ENCODE measurements around the gene LRRC2.
"Not testable (repeated sequence)": the region's sequence is repeated elsewhere in the genome, so short reads cannot be mapped to it uniquely, and the experiment has no call there.

The LRRC2 gene

DNA sequence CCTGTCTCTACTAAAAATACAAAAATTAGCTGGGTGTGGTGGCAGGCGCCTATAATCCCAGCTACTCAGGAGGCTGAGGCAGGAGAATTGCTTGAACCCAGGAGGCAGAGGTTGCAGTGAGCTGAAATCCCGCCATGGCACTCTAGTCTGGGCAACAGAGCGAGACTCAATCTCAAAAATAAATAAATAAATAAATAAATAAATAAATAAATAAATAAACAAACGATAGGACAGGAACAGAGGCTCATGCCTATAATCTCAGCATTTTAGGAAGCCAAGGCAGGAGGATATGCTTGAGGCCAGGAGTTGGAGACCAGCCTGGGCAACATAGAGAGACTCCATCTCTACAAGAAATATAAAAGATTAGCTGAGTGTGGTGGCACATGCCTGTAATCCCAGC is 43.9 kb downstream of the LRRC2 start:
- DNase-seq = not testable (repeated sequence)

DNA sequence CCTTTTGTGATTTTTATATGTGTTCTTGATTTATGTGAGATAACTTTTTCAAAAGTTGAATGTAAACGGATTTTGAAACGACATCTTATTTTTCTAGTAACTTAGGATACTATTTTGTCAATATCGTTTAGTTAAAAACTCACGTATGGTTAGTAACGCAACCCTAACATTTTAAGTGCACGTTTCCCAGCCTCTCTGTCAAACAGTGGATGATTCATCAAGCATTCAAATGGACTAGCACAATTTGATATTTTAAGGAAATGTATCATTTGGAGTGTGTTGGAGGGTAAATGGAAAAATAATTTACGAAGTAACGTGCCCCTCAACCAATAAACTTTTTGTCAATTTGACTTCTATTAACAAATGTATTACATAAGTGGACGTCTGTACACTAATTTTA is 45.0 kb downstream of the LRRC2 start:
- DNase-seq = no peak

DNA sequence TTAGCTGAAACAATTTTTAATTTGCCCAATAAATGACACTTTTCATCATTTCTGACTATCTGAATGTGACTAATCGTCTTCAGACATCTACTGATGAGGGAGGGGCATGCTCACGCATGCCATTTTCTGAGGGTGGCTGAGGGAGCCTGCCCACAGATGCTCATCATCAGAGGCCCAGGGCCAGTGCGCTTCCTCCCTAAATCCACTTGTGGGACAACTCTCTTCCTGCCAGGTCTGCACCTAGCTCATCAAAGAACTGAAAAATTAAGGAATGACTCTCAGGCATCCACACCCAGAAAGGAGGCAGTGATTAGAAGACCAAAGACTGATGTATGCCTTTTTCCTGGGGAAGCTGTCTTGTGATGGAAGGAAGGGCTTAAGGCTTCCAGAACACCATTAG is 45.6 kb downstream of the LRRC2 start:
- DNase-seq = no peak

DNA sequence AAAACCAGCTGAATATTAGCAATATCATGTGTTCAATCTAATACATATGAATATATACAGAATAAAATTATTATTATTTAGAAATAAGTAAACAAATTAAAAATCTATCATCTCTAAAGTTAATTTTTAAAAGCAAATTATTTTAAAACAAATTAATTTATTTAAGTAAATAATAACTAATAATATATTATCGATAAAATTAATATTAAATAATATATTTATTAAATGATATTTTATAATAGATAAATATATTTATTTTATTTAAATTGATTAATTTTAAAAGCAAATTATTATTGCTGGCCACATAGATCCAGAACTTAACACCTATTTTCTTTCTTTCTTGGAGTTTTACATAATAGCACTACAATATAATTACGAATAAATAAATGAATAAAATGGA is 46.1 kb downstream of the LRRC2 start:
- DNase-seq = no peak

DNA sequence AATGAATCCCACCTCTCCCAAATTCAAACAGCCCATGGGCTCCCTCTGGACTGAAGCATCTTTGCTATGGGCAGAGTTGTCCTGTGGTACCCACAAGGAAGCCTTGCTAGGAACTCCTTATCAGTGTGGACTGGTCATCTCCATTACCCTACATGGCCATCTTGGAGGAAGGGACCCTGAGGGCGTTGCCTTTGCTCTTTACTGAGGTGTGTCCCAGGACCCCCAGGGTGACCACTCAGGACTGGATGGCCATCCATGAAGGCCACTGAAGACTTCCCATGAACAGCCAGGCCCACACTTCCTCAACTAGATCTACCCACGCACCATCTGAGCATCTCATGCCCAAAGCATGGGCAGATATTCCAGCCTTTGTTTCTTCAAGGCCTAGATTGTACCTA is 48.3 kb downstream of the LRRC2 start:
- DNase-seq = no peak

DNA sequence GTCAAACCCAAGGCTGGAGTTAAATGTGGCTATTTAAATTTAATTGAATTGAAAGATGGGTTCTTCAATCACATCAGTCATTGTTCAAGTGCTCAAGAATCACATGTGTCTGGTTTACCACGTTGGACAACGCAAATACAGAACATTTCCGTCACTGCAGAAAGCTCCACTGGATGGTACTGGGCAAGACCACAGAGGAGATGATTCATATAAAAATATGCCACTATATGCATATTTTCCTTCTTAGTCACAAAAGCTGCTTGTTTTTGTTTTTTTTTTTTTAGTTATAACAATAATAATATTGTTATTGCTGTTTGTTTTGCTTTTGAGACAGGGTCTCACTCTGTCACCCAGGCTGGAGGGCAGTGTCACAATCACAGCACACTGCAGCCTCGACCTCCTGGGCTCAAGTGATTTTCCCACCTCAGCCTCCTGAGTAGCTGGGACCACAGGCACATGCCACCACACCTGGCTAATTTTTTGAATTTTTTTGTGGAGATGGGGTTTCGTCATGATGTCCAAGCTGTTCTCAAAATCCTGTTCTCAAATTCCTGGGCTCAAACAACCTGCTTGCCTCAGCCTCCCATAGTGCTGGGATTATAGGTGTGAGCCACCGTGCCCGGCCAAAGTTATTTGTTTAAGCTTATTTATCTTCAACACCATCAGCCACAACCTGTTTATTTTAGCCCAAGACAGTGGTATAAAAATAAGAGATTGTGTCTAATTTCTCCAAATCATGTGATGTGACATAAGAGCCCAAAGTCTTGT is 48.9 kb downstream of the LRRC2 start:
- DNase-seq = no peak

DNA sequence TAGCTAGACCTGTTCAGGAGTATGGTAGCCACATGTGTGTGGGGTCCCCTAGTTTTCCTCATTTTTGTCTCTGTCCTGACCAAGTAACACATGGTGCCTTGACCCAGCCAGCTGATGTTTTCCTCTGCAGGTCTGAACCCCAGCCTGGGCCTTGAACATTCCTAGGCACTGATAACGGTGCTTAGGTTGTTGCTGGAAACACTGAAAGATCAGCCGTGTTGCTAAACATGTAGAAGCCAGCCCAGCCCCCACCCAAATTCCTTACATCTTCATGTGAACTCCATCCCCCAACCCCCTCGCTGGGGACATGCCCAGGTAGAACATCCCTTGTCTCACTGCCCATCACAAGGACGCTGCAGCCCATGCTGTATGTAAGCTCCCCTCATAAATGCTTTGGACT is 49.6 kb downstream of the LRRC2 start:
- no peak for DNase-seq

DNA sequence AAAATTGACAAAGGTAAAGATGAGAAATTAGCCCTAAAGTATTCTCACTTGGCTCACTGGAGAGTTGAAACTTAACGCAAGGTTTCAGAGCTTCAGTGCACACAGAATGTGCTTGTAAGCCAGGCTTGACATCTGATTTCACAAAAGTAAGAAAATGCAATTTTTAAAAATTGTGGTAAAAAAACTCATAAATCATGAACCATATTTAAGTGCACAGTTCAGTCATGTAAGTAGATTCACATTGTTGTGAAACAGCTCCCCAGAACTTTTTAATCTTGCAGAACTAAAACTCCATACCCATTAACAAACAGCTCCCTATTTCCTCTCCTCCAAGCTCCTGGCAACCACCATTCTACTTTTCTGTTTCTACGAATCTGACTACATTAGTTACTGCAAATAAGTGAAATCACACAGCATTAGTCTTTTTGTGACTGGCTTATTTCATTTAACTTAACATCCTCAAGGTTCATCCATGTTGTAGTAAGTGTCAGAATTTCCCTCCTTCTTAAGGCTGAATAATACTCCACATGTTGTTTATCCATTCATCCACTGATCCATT is 53.8 kb downstream of the LRRC2 start:
- no peak for DNase-seq

DNA sequence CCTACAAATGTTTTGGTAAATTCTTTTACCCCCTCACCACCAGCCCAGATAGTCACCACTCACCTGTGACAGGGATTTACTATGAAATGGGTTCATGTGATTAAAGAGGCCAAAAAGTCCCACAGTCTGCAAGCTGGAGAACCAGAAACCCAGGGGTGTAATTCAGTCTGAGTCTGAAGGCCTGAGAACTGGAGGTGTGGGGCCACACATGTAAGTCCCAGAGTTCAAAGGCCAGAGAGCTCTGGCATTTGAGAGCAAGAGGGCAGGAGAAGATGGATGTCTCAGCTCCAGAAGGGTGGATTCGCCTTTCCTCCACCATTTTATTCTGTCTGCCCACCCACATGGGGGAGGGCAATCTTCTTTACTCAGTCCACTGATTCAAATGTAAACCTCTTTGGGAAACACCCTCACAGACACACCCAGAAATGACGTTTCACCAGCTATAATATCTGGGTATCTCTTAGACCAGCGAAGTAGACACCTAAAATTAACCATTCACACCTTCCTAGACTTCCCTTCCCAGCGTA is 56.4 kb downstream of the LRRC2 start:
- no peak for DNase-seq

DNA sequence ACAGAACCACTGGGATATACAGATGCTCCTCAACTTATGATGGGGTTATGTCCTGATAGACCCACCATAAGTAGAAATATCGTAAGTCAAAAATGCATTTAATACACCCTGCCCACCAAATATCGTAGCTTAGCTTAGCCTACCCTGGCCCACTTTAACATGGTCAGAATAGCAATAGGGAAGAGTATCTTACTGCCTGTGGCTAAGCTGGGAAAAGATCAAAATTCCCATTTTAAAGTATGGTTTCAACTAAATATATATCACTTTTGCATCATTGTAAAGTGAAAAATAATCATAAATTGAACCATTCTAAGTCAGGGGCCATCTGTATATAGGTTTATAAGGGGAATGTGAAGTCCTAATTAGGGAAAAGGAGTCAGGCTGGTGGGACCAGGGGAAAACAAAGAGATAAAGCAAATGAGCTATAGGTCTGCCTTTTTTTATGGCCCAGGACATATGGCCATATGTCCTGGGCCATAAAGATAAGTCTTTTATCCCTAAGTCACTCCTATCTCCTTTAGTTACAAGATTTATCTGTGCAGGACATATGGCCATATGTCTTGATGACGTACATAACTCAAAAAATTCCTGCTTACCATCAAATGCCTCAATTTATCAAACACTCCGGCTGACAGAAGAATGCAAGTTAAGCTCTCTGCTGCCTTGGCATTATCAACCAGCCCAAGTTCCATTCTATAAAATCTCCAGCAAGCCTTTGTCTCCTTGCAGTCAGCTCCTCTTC is 57.1 kb downstream of the LRRC2 start:
- no peak for DNase-seq

DNA sequence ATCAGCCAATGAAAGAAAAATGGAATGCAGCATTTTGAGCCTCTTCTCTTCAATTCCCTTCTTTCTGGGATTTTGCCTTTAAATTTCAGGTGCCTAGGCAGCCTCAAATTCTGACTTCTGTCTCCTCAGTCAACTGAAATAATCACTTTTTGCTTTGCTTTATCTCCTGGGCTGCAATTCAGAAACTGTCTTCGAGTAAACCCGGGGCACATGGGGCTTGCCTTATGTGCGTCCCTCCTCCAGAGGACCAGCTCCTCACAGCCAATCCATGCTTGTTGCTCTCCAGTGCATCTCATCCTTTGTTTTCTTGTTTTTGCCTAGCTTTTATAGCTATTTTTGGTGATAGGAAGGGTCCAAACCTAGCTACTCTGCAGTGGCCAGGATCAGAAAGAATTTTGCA is 59.6 kb downstream of the LRRC2 start:
- no peak for DNase-seq

DNA sequence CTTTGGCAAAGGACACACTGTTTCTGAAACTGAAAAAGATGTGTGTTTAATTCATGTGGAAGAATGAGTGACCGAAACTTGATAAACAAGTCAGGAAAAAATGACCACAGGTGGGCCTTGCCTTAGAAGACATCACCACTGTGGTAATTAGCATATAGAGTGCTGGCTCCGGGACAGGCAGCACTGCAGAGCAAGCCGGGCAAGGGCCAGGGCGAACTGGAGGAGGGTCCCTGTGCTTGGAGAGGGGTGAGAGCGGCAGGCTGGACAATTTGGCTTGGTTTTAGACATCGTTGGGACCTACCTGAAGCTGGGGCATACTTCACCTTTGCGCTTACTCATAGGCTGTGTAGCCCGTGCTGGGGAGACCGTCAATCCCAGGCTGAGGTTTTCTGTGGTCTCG is 60.1 kb downstream of the LRRC2 start:
- DNase-seq = no peak

DNA sequence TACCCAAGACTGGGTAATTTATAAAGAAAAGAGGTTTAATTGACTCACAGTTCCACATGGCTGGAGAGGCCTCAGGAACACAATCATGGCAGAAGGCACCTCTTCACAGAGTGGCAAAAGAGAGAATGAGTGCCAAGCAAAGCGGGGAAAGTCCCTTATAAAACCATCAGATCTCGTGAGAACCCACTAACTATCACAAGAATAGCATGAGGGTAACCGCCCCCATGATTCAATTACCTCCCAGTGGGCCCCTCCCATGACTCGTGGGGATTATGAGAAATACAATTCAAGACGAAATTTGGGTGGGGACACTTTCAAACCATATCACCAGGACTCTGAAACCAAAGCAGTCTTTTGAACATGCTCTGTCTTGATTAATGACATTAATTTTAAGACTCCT is 61.3 kb downstream of the LRRC2 start:
- DNase-seq = no peak

DNA sequence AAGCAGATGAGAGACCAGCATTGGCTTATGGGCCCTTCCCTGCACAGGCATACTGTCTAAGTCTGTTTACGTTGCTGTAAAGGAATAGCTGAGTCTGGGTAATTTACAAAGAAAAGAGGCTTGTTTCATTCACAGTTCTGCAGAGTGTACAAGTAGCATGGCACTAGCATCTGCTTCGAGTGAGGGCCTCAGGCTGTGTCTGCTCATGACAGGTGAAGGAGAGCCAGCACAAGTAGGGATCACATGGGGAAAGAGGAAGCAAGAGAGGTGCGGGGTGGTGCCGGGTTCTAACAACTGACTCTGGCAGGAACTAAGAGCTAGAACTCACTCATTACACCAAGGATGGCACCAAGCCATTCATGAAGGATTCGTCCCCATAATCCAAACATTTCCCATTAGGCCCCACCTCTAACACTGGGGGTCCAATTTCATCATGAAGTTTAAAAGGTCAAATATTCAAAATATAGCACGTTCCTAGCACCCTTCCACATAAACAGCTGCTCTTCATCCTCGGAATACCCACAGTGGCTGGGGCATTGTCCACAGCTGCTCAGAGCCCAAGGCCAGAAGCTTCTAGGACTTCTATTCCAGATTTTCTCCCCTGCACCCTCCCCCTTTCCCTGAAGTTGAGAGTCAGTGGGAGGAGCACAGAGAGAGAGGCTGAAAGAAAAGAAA is 62.8 kb downstream of the LRRC2 start:
- DNase-seq = no peak

DNA sequence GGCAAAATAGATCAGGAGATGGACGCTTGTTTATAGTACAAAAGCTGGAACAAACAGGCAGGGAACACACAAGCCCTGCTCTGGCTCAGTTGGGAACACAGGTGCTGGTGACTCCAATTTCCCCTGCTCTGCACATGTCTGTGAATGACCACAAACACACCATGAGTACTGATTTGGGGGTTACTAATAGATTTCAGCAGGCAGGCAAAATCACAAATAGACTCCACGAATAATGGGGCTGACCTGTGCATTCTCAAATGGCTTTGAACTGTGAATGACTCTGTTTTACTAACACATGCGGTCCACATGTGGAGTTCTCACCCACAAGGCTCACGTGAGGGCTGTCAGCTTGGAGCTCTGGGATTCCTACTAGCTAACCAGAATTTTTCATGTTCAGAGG is 64.4 kb downstream of the LRRC2 start:
- DNase-seq = no peak

DNA sequence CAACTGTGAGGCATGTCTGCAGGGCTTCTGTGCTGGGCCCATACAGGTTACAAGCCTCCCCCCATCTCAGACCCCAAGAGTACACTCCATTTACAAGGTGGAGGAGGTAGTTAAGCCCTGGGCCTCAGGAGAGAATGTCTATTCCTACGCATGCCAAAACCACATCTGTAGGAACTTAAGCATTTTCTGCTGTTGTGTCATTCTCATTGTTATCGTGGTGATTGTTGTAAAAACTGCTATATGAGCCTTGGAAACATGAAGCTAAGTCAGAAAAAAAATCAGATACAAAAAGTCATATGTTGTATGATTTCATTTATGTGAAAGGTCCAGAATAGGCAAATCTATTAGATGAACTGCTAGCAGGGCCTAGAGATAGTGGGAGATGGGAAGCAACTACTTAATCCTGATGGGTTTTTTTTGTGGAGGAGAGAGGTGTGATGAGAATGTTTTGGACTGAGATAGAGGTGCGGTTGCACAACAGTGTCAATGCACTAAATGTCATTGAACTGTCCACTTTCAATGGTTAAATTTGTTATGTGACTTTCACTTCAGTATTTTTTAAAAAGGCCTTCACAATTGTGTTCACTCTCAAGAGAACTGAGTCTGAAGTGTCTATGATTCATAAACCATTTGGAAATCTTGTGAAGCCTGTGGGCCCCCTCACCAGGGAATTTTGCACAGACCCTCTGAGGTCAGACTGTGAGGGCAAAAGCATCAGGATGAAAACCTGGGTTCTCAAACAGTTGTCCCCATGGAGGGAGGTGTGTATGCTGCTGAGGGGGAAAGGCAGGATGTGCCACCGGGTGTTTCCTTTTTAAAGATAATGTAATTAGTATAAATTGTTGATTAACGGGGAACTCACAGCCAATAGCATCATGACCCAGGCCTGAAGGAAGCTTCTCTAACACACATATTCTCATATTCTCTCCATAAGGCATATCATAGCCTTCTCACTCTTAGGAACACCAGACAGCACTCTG is 65.2 kb downstream of the LRRC2 start:
- DNase-seq = no peak

DNA sequence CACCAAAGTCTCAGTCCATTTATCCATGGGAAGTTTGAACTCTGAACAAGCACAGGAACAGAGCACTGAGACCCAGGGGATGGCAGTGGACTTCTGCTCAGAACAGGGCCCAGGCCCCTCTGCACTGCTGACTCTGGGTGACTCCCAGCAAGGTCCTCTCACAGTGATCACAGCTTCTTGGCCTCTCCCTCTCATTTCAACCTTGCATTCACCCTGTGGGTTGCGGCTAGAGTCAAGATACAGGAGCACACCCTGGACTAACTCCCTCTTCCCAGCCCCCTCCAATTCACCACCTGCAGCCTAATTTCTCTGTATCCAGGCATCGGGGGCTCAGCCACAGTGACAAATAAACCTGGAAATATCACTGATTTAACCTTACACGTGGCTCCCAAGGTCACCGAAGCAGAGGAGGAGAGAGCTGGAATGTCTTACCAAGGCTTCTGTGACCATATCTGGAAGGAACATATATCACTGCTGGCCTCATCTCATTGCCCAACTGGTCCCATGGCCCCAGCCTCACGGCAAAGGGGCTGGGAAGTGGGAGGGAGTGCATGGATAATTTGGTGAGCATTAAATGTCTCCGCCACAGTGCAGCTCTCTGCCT is 67.1 kb downstream of the LRRC2 start:
- DNase-seq = no peak

DNA sequence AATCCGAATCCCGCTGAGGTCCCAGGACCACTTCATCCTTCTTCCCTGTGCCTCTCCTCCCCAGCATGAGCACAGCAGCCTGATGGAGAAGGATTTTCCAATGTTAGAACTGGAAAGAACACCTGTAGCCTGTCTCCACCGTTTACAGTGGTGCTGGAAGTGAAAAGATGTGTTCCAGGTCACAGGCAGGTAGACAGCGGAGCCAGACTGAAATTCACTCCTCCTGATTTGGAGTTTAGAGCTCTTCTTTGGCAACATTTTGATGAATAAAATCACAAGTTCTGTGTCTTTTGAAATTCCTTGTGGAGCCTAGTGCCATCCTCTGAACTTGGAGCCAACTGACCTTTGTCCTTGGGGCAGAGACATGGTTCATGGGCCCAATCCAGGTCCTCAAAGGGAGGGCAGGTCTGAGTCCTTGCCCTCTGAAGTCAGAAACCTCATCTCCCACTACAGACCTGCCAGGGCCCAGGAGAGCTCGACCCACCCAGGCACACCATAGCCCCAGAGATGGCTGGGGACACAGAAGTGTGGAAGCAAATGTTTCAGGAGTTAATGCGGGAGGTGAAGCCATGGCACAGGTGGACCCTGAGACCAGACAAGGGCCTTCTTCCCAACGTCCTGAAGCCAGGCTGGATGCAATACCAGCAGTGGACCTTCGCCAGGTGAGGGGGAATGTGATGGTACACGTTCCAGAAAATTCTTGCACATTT is 68.4 kb downstream of the LRRC2 start, which contains the start of gene RTP3:
Gene RTP3, plus strand, starts transcription at position 421 of the 710 bp plus-strand sequence. Its CDS starts 87 bp downstream, at position 508.
- DNase-seq = no peak

DNA sequence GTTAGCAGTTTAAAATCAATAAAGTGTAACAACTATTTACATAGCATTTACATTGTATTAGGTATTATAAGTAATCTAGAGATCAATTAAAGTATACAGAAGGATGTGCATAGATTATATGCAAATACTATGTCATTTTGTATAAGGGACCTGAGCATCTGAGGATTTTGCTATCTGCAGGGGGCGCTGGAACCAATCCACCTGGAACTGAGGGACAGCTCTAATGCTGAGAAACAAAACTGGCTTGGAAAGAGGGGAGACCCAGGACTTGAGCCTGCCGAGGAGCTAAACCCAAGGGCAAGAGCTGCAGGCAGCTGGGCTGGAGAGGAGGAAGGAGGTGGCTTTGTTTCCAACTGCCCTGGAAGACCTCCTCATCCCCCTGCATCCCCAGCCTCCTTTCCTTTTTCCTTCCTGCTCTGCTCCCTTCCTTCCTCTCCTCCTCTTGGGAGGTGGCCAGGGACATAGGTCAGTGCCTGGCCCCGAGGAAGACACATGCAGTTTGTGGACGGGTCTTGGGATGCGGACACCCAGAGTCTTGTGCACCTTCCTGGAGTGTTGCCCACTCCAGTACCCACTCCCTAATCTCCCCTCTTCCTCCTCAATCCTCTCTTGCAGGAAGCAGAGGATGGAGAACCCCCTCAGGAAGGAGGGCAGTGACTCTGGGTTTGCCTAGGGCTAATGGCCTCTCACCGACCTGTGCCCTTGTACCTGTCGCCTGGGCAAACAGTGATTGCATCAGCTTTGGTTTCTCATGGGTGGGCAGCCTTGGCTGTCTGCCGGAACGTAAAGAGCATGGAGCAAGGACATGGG is 69.2 kb downstream of the LRRC2 start:
- DNase-seq = no peak

DNA sequence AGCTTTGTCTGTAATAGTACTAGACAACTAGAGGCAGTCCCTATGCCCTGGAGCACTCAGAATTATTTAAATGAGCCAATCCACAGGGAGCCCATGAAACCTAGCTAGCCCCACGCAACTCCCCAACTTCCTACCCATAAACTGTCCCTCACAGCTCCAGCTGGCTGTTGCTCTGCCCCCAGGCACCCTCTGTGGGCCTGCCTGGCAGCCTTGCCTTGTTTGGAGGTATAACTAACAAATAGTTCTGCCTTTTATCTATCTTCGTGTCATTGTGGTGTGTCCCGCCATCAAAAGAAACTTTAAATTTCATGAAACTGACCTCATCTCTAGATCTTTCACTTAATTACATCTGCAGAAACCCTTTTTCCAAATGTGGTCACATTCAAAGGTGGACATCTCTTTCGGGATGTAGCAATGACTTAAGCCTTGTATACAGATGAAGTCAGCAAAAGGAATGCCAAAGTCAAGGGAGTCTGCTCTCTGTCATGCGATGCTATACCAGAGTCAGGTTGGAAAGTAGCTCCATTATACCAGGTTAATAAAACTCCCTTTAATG is 70.1 kb downstream of the LRRC2 start:
- DNase-seq = no peak

Data from DMS153 (cell line).